ENCODE results near the gene TMTC3.
"Not testable (repeated sequence)": the region's sequence is repeated elsewhere in the genome, so short reads cannot be mapped to it uniquely, and the experiment has no call there.

DNA sequence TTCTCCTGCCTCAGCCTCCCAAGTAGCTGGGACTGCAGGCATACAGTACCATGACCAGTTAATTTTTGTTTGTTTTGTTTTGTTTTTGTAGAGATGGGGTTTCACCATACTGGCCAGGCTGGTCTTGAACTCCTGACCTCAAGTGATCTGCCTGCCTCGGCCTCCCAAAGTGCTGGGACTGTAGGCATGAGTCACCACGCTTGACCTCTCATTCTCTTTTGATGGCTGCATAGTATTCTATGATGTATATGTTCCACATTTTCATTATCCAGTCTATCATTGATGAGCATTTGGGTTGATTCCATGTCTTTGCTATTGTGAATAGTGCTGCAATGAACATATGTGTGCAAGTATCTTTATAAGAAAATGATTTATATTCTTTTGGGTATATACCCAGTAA is 8.9 kb upstream of the TMTC3 start:
- TF ChIP-seq, protein P1, sequence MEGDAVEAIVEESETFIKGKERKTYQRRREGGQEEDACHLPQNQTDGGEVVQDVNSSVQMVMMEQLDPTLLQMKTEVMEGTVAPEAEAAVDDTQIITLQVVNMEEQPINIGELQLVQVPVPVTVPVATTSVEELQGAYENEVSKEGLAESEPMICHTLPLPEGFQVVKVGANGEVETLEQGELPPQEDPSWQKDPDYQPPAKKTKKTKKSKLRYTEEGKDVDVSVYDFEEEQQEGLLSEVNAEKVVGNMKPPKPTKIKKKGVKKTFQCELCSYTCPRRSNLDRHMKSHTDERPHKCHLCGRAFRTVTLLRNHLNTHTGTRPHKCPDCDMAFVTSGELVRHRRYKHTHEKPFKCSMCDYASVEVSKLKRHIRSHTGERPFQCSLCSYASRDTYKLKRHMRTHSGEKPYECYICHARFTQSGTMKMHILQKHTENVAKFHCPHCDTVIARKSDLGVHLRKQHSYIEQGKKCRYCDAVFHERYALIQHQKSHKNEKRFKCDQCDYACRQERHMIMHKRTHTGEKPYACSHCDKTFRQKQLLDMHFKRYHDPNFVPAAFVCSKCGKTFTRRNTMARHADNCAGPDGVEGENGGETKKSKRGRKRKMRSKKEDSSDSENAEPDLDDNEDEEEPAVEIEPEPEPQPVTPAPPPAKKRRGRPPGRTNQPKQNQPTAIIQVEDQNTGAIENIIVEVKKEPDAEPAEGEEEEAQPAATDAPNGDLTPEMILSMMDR (IDR thresholded peaks at IDR 0.05; ENCODE audit: insufficient read depth, low read length): not testable (repeated sequence)
- TF ChIP-seq POLR2AphosphoS5 (IDR thresholded peaks at IDR 0.05; ENCODE audit: low read depth); GABPA (IDR thresholded peaks at IDR 0.05; ENCODE audit: low read depth); SPI1 (IDR thresholded peaks at IDR 0.05; ENCODE audit: borderline replicate concordance, low read depth): not testable (repeated sequence)
- TF ChIP-seq, protein P2, sequence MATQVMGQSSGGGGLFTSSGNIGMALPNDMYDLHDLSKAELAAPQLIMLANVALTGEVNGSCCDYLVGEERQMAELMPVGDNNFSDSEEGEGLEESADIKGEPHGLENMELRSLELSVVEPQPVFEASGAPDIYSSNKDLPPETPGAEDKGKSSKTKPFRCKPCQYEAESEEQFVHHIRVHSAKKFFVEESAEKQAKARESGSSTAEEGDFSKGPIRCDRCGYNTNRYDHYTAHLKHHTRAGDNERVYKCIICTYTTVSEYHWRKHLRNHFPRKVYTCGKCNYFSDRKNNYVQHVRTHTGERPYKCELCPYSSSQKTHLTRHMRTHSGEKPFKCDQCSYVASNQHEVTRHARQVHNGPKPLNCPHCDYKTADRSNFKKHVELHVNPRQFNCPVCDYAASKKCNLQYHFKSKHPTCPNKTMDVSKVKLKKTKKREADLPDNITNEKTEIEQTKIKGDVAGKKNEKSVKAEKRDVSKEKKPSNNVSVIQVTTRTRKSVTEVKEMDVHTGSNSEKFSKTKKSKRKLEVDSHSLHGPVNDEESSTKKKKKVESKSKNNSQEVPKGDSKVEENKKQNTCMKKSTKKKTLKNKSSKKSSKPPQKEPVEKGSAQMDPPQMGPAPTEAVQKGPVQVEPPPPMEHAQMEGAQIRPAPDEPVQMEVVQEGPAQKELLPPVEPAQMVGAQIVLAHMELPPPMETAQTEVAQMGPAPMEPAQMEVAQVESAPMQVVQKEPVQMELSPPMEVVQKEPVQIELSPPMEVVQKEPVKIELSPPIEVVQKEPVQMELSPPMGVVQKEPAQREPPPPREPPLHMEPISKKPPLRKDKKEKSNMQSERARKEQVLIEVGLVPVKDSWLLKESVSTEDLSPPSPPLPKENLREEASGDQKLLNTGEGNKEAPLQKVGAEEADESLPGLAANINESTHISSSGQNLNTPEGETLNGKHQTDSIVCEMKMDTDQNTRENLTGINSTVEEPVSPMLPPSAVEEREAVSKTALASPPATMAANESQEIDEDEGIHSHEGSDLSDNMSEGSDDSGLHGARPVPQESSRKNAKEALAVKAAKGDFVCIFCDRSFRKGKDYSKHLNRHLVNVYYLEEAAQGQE (IDR thresholded peaks at IDR 0.05; ENCODE audit: insufficient replicate concordance, low read depth): not testable (repeated sequence)

All from HL-60 (cell line).